ENCODE data around the gene PRR29. TPM values are rescaled to one million over a fixed set of nuclear protein-coding genes. Genes with fewer than 3 reads are reported as not detected.

Gene PRR29
- total RNA-seq, 2 donors from 2014 or later = 0.16 TPM; not detected in 1

GRCh38 chr17:63969278-63969677 is 28.9 kb upstream of the PRR29 start:
- intact Hi-C loops (cut with DNase I) = no loop called here
- no peak overlapping the region for H3K4me3 ChIP-seq
- no peak for DNase-seq
- H3K36me3 ChIP-seq = no peaks in the 10 kb centered on the region
- no peak for TF ChIP-seq CTCF (IDR thresholded peaks at IDR 0.05)
- no peak overlapping the region for H3K27ac ChIP-seq
- H3K27me3 ChIP-seq = no peaks in the 10 kb centered on the region
- no peaks in the 10 kb centered on the region for H3K9me3 ChIP-seq
- H3K4me1 ChIP-seq = no peaks in the 10 kb centered on the region
- H3K9ac ChIP-seq (ENCODE audit: low read depth in 2 of 2, low read length in 2 of 2) = no peak overlapping the region

- Histone ChIP-seq H3K36me3 (no peaks in the 10 kb centered on the region), H3K27ac (no peak within 1 kb of the TSS), H3K27me3 (no peaks in the 10 kb centered on the region), H3K4me1 (no peaks in the 10 kb centered on the region), H3K9ac (ENCODE audit: low read depth in 2 of 2, low read length in 2 of 2) (no peak within 1 kb of the TSS), H3K9me3 (no peaks in the 10 kb centered on the region), H3K4me3 (no peak within 1 kb of the TSS)
- TF ChIP-seq CTCF (IDR thresholded peaks at IDR 0.05) = no peak
- no peak for DNase-seq
- intact Hi-C loops (cut with DNase I) = no loop called here
Observed at GRCh38 chr17:63972796-63973195, 25.4 kb upstream of the PRR29 start, which contains the start of gene SCN4A. Gene SCN4A (minus strand): TSS chr17:63972918. CDS start chr17:63972841, 77 bp downstream.

- TF ChIP-seq CTCF (IDR thresholded peaks at IDR 0.05) = no peak
- no peak overlapping the region for H3K9ac ChIP-seq (ENCODE audit: low read depth in 2 of 2, low read length in 2 of 2)
- no peaks in the 10 kb centered on the region for H3K9me3 ChIP-seq
- H3K27me3 ChIP-seq = no peaks in the 10 kb centered on the region
- no peaks in the 10 kb centered on the region for H3K36me3 ChIP-seq
- no peak overlapping the region for H3K4me3 ChIP-seq
- DNase-seq = no peak
- H3K27ac ChIP-seq = no peak overlapping the region
- H3K4me1 ChIP-seq = no peaks in the 10 kb centered on the region
- intact Hi-C loops (cut with DNase I) = no loop called here
Observed at GRCh38 chr17:63973247-63973646, 24.9 kb upstream of the PRR29 start.

GRCh38 chr17:63973930-63974593 is 24.1 kb upstream of the PRR29 start:
- no peaks in the 10 kb centered on the region for H3K36me3 ChIP-seq
- H3K9ac ChIP-seq (ENCODE audit: low read depth in 2 of 2, low read length in 2 of 2) = no peak overlapping the region
- intact Hi-C loops (cut with DNase I) = no loop called here
- no peak overlapping the region for H3K27ac ChIP-seq
- no peaks in the 10 kb centered on the region for H3K27me3 ChIP-seq
- H3K9me3 ChIP-seq = no peaks in the 10 kb centered on the region
- no peaks in the 10 kb centered on the region for H3K4me1 ChIP-seq
- H3K4me3 ChIP-seq = no peak overlapping the region
- DNase-seq = no peak
- no peak for TF ChIP-seq CTCF (IDR thresholded peaks at IDR 0.05)

GRCh38 chr17:63974594-63975192 is 23.5 kb upstream of the PRR29 start:
- intact Hi-C loops (cut with DNase I) = no loop called here
- Histone ChIP-seq H3K36me3 (no peaks in the 10 kb centered on the region), H3K4me1 (no peaks in the 10 kb centered on the region), H3K27ac (no peak overlapping the region), H3K9me3 (no peaks in the 10 kb centered on the region), H3K27me3 (no peaks in the 10 kb centered on the region), H3K4me3 (no peak overlapping the region), H3K9ac (ENCODE audit: low read depth in 2 of 2, low read length in 2 of 2) (no peak overlapping the region)
- DNase-seq = no peak
- TF ChIP-seq CTCF (IDR thresholded peaks at IDR 0.05) = no peak
